Tibial nerve (tissue), 4 donors: ENCODE measurements around the gene KAZN. TPM values are rescaled to one million over a fixed set of nuclear protein-coding genes. Genes with fewer than 3 reads are reported as not detected.

ENCODE experiments used
- DNase-seq, 2 donors: peaks; one replicate each; pipeline ENCODE4 v3.0.0-alpha.2; 2019; ENCODE audit warnings: low spot score in 2 of 2
- H3K27ac ChIP-seq, 4 donors: fragments of 200-600 bp; sonication (generic) in 3 of 4; one replicate each; pipeline ENCODE4 v1.5.1; 2017 to 2019; ENCODE audit warnings: mild to moderate bottlenecking in 1 of 4
- H3K27me3 ChIP-seq, 2 donors: fragments of 200-600 bp; sonication (generic) in 1 of 2; one replicate each; pipeline versions ENCODE4 v1.5.1 to v1.6.0; 2017 to 2019
- H3K36me3 ChIP-seq, 3 donors: fragments of 200-600 bp; sonication (generic); one replicate each; pipeline ENCODE4 v1.5.1; 2018 to 2019
- H3K4me1 ChIP-seq, 4 donors: fragments of 200-600 bp; sonication (generic) in 3 of 4; one replicate each; pipeline ENCODE4 v1.5.1; 2017 to 2019
- H3K4me3 ChIP-seq, 4 donors: fragments of 200-600 bp; sonication (generic) in 3 of 4; one replicate each; pipeline ENCODE4 v1.5.1; 2017 to 2019; ENCODE audit warnings: mild to moderate bottlenecking in 1 of 4, moderate library complexity in 1 of 4
- H3K9me3 ChIP-seq, 4 donors: fragments of 200-600 bp; sonication (generic) in 3 of 4; one replicate each; pipeline ENCODE4 v1.5.1; 2017 to 2019
- CTCF ChIP-seq, 5 experiments: fragments of 200-600 bp in 3 of 5; fragments of 450-650 bp in 2 of 5; sonication (generic) in 3 of 5; IDR thresholded peaks; one replicate each; pipeline ENCODE4 v1.5.1; 2016 to 2019; ENCODE audit warnings: antibody characterized with exemption in 5 of 5, mild to moderate bottlenecking in 3 of 5, moderate library complexity in 2 of 5
- EP300 ChIP-seq, 2 donors: sonication (generic); formaldehyde crosslinking; IDR thresholded peaks; one replicate each; pipeline ENCODE4 v1.6.1; 2017; ENCODE audit warnings: antibody characterized with exemption in 2 of 2, mild to moderate bottlenecking in 1 of 2
- POLR2A ChIP-seq, 2 donors: fragments of 450-650 bp; IDR thresholded peaks; one replicate each; pipeline ENCODE4 v1.6.1; 2017; ENCODE audit warnings: antibody characterized with exemption in 2 of 2, mild to moderate bottlenecking in 2 of 2, moderate library complexity in 2 of 2
- WGBS, 2 donors: methylation state at CpG; one replicate each; pipeline ENCODE4 v1.1.5; 2018; 5-methylcytosine and 5-hydroxymethylcytosine counted together
- total RNA-seq, 4 donors: library from RNA; depleted of rRNA; stranded (reverse); fragments of >200 nt; gene quantifications; one replicate each; pipeline ENCODE4 v1.1.0, GENCODE V29; 2016

The KAZN gene
- total RNA-seq, 4 donors from 2014 or later, result 16.0 to 29.2 (median 22.2) TPM

GRCh38 chr1:15139654-15140350, 541.3 kb downstream of the KAZN start:
- H3K27me3 ChIP-seq, result no peaks in the 10 kb centered on the region
- H3K27ac ChIP-seq, result no peak overlapping the region
- H3K36me3 ChIP-seq, result no peaks in the 10 kb centered on the region
- no peak for TF ChIP-seq POLR2A (IDR thresholded peaks at IDR 0.05)
- TF ChIP-seq CTCF (IDR thresholded peaks at IDR 0.05), result no peak
- no peak for TF ChIP-seq EP300 (IDR thresholded peaks at IDR 0.05)
- 65 to 70% methylated on average over 11 of the region's 15 CpGs for WGBS, 2 donors
- no peak overlapping the region for H3K4me3 ChIP-seq
- no peaks in the 10 kb centered on the region for H3K4me1 ChIP-seq
- DNase-seq, result no peak
- peaks cover 0 to 11% (median 0%) of the 10 kb centered on the region in 4 donors for H3K9me3 ChIP-seq

- DNase-seq, result no peak
- Histone ChIP-seq H3K27me3 (no peaks in the 10 kb centered on the region), H3K4me1 (no peaks in the 10 kb centered on the region), H3K27ac (no peak overlapping the region), H3K4me3 (no peak overlapping the region), H3K36me3 (no peaks in the 10 kb centered on the region), H3K9me3 (peaks cover 0 to 11% (median 0%) of the 10 kb centered on the region in 4 donors)
- no peak for TF ChIP-seq POLR2A (IDR thresholded peaks at IDR 0.05)
- no peak for TF ChIP-seq CTCF (IDR thresholded peaks at IDR 0.05)
- TF ChIP-seq EP300 (IDR thresholded peaks at IDR 0.05), result no peak
- WGBS, 2 donors, result 55 to 61% methylated on average over 6 of the region's 6 CpGs
These were observed 543.6 kb downstream of the KAZN start for GRCh38 chr1:15141935-15142539.

GRCh38 chr1:15145327-15145726, 546.8 kb downstream of the KAZN start:
- Histone ChIP-seq H3K4me3 (no peak overlapping the region), H3K4me1 (no peaks in the 10 kb centered on the region), H3K27me3 (no peaks in the 10 kb centered on the region), H3K36me3 (no peaks in the 10 kb centered on the region), H3K27ac (no peak overlapping the region), H3K9me3 (peaks cover 0 to 11% (median 0%) of the 10 kb centered on the region in 4 donors)
- TF ChIP-seq CTCF (IDR thresholded peaks at IDR 0.05), result no peak
- TF ChIP-seq EP300 (IDR thresholded peaks at IDR 0.05), result no peak
- TF ChIP-seq POLR2A (IDR thresholded peaks at IDR 0.05), result no peak
- no peak for DNase-seq
- WGBS, 2 donors, result 69 to 74% methylated on average over 2 of the region's 2 CpGs

- H3K4me3 ChIP-seq, result no peak overlapping the region
- no peak for TF ChIP-seq CTCF (IDR thresholded peaks at IDR 0.05)
- 54 to 67% methylated on average over 4 of the region's 4 CpGs for WGBS, 2 donors
- no peaks in the 10 kb centered on the region for H3K27me3 ChIP-seq
- H3K4me1 ChIP-seq, result no peaks in the 10 kb centered on the region
- no peak for DNase-seq
- peaks cover 0 to 11% (median 0%) of the 10 kb centered on the region in 4 donors for H3K9me3 ChIP-seq
- no peak overlapping the region for H3K27ac ChIP-seq
- no peaks in the 10 kb centered on the region for H3K36me3 ChIP-seq
These were observed 547.7 kb downstream of the KAZN start for GRCh38 chr1:15146142-15146680.

GRCh38 chr1:15146971-15147376, 548.5 kb downstream of the KAZN start:
- no peak overlapping the region for H3K4me3 ChIP-seq
- H3K27me3 ChIP-seq, result no peaks in the 10 kb centered on the region
- DNase-seq, result no peak
- TF ChIP-seq POLR2A (IDR thresholded peaks at IDR 0.05) (no peak), EP300 (IDR thresholded peaks at IDR 0.05) (no peak), CTCF (IDR thresholded peaks at IDR 0.05) (no peak)
- peaks cover 0 to 10% (median 0%) of the 10 kb centered on the region in 4 donors for H3K9me3 ChIP-seq
- H3K4me1 ChIP-seq, result peaks cover 0 to 2% (median 0%) of the 10 kb centered on the region in 4 donors
- H3K36me3 ChIP-seq, result no peaks in the 10 kb centered on the region
- no peak overlapping the region for H3K27ac ChIP-seq
- WGBS, 2 donors, result 23 to 53% methylated on average over 4 of the region's 4 CpGs
